GM21825 (cell line): ENCODE data around the gene TMED5.
"Not testable (repeated sequence)": the region's sequence is repeated elsewhere in the genome, so short reads cannot be mapped to it uniquely, and the experiment has no call there.

Experiments used
- ATAC-seq: cut with Tn5 transposase; IDR thresholded peaks from one replicate; pipeline ENCODE4 v1.9.1; 2021; ENCODE audit warnings: mild to moderate bottlenecking, moderate library complexity; ENCODE audit not compliant: unreplicated experiment

TMED5 gene

GRCh38 chr1:93172778-93173177 is 7.4 kb downstream of the TMED5 start:
- no peak for ATAC-seq

GRCh38 chr1:93171549-93172034 is 8.6 kb downstream of the TMED5 start:
- no peak for ATAC-seq

GRCh38 chr1:93170141-93170678 is 10.0 kb downstream of the TMED5 start:
- ATAC-seq: not testable (repeated sequence)

- no peak for ATAC-seq
Measured at GRCh38 chr1:93167006-93167405, 13.2 kb downstream of the TMED5 start.

GRCh38 chr1:93165895-93166294 is 14.3 kb downstream of the TMED5 start:
- ATAC-seq: not testable (repeated sequence)

GRCh38 chr1:93164816-93165215 is 15.4 kb downstream of the TMED5 start:
- no peak for ATAC-seq

GRCh38 chr1:93163314-93163713 is 16.9 kb downstream of the TMED5 start:
- not testable (repeated sequence) for ATAC-seq

GRCh38 chr1:93159337-93159736 is 20.9 kb downstream of the TMED5 start:
- no peak for ATAC-seq

- no peak for ATAC-seq
Measured at GRCh38 chr1:93155335-93155734, 24.9 kb downstream of the TMED5 start.

- no peak for ATAC-seq
Measured at GRCh38 chr1:93154898-93155297, 25.3 kb downstream of the TMED5 start.

- no peak for ATAC-seq
Measured at GRCh38 chr1:93152835-93153234, 27.4 kb downstream of the TMED5 start.

- no peak for ATAC-seq
Measured at GRCh38 chr1:93151474-93151873, 28.7 kb downstream of the TMED5 start.

GRCh38 chr1:93150729-93151128 is 29.5 kb downstream of the TMED5 start:
- no peak for ATAC-seq

GRCh38 chr1:93148001-93148400 is 32.2 kb downstream of the TMED5 start:
- ATAC-seq: no peak

GRCh38 chr1:93143769-93144168 is 36.4 kb downstream of the TMED5 start:
- ATAC-seq: no peak

GRCh38 chr1:93143136-93143535 is 37.1 kb downstream of the TMED5 start:
- no peak for ATAC-seq

GRCh38 chr1:93142161-93142560 is 38.1 kb downstream of the TMED5 start:
- ATAC-seq: no peak

- no peak for ATAC-seq
Measured at GRCh38 chr1:93140106-93140505, 40.1 kb downstream of the TMED5 start.

- no peak for ATAC-seq
Measured at GRCh38 chr1:93137604-93138292, 42.5 kb downstream of the TMED5 start.

GRCh38 chr1:93136445-93136844 is 43.8 kb downstream of the TMED5 start:
- no peak for ATAC-seq

GRCh38 chr1:93132638-93133037 is 47.6 kb downstream of the TMED5 start:
- ATAC-seq: no peak

GRCh38 chr1:93129507-93130099 is 50.6 kb downstream of the TMED5 start:
- ATAC-seq: no peak
